HG03558 (cell line): ENCODE data around the gene IGFL1.
"Not testable (repeated sequence)": the region's sequence is repeated elsewhere in the genome, so short reads cannot be mapped to it uniquely, and the experiment has no call there.

Experiments
- ATAC-seq: cut with Tn5 transposase; IDR thresholded peaks from one replicate; pipeline ENCODE4 v1.9.1; 2021; ENCODE audit warnings: moderate number of reproducible peaks; ENCODE audit not compliant: unreplicated experiment; ENCODE audit errors: extremely low read depth

Gene IGFL1

DNA sequence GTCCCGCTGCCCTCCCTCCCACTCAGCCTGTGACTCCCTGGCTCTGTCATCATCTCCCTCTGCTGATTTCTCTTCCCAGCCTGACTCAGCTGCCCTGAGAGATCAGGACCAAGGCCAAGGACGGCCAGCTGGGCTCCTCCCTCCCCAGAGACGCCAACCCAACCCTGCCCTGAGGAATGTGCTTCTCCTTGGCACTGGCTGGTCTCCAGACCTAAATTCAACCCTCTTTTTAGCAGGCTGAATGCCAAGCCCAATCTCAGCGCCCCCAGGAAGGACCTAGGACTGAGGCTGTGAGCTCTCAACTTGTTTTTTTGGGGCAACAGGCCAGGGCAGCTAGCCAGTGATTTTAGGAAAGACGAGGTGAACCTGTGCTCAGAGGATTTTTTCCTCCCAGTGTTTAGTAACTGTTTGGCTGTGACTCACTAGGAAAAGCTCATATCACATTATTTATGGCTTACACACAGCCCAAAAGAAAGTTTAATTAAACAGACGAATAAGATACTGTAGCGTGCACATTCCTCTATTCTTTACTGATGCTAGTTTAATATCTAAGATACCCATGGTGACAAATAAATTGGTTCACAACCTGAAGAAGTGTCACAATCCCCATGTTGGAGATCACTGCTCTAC is 7.4 kb upstream of the IGFL1 start:
- no peak for ATAC-seq

DNA sequence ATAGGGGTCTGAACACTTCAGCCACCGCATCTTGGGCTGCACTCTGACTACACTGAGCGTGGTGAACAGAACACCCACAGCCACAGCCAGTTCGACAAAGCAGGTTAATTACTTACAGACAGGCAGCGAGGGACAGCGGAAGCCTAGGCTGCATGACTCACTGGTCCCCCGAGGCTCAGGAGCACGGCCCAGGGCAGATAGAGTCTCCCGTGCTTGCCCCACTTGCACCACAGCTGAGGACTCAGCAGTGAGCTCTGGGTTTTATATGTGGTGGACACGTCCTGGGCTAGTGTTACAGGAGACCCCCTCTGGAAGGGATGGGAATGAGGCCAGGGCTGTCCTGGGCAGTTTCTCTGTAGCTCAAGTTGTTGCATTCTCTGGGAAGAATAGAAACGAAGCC is 5.8 kb upstream of the IGFL1 start:
- ATAC-seq: not testable (repeated sequence)

DNA sequence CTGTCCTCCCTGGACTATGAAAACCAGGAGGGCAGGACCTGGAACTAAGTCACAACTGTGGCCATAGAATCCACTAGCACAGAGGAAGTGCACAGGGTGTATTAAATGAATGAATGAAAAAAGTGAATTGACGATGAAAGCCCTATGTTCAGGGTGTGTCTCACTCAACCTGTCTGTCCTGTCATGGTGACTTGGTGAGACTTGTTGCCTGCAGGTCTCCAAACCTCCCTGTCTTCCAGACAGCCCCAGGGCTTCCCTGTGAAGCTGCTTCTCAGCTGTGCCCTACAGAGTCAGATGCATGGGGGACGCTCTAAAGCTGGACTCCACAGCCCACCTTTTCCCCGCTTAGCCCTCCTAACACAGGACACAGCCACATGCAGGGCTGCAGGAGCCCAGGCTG is 4.8 kb upstream of the IGFL1 start:
- ATAC-seq: no peak

DNA sequence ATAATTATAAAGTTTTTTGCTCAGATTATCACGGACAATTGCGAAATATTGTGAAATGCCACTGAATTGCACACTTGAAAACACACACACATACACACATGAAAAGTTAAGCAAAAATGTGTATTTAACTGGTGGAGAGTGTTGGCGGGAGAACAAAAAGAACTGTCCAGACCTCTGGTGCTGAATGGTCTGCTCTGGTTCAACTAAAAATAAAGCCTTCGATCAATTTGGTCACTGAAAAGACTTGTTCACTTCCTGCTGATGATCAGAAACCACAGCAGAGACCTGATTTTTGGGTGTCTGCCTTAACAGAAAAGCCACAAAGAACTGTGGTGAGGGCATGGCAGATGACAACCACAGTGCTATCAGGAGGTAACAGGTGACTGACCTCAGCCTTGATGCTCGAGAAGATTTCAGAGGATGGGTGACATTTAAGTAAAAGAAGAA is 4.0 kb upstream of the IGFL1 start:
- no peak for ATAC-seq

DNA sequence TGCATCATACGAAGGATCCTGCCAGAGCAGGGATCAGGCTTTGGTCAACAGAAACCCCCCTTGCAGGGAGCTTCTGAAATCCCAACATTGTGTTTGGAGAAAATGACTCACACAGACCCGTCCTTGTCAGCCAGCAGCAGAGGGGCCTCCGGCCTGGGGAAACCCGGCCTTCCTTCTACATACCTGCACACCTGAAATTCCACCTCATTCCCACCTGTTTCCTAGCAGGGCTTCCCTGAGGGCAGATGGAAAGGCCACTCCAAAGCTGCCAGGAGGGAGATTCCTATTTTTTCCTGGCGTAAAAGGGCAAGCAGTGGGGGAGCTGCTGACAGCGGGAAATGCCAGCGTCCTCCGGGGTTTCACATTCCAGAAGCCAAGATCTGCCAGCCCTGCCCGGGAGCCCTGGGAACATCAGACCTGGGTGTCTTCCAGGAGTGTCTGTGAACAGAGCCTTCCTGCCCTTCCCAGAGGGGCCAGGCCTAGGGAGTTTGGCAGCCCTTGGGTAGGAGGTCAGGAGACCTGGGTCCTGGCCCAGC is 3.0 kb upstream of the IGFL1 start:
- ATAC-seq: no peak

DNA sequence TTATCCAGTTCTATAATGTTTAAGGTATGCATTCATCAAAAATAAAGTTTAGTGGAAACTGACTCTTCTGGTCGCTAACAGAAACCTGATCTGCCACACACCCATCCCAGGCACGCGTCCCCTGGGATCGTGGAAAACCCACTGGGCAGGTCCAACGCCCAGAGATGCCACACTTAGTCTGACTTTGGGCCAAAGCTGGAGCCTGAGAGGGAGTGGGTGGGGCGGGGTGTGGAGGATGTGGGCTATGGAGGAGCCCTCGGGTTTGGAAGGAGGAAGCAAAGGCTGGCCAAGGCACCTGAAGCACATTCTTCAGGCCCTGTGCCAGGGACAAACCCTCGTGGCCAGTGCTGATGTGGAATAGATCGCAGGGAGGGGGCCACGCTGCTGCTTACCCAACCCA is 2.5 kb downstream of the IGFL1 start:
- no peak for ATAC-seq

DNA sequence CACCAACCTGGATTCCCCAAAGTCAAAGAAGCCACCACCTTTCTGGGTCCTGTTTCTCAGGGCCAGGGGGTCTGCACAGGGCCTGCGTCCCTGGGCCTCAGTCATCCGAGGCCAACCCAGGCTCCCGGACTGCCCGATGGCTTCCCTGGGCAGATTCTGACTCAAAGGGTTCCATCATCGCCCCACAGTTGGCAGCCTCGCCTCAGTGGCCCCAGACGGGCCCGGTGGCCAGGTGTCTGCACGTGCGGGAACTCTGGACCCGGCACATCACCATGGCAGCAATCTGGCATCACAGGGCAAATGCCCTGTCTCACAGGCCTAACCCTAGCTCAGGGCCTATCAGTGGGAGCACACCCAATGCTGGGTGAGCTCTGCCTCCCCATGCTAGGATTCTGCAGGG is 2.9 kb downstream of the IGFL1 start:
- ATAC-seq: no peak

DNA sequence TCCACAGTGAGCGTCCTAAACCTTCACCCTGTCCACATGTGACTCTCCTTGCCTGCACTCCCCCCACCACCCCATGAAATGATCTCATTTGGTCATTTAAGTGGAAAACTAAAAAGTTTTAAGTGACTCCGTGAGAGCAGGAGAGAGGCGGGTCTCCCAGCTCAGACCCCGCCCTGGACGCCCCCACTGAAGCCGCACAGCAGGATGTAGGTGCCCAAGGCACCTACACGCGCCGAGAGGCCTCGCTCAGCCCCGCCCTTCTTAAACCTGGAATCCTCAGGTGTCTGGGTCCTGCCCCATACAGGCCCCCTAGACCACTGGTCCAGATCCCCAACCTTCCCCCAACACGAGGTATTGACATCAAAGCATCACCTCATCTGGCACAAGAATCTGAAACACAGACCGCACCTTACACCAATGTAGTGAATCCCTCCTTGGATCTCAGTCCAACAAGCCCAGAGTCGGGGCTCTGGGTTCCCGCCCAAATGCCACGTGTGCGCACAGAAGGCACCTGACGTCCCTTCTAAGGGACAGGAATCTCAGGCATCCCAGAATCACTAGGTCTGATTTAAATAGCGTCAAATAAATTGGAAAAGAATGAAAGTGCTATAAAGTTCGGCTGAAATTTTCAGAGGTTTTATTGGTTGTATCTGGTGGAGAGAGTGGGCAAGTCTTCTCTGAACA is 3.5 kb downstream of the IGFL1 start:
- no peak for ATAC-seq

DNA sequence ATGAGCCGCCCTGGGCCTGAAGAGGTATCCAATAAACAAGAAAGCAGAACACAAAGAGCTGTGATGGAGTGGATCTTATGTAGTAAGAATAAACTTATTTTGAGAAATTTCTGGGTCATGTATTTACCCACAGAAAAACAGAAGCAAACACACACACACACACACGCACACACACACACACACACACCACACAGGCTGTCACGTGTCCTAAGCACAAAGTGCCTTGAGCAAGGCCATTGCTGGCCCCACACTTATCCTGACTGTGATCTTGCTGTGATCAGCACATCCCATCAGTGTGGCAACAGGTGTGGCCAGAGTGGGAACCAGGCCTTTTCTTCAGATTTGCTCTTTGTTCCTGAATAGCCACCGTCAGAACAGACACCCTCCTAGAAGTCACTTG is 4.3 kb downstream of the IGFL1 start:
- ATAC-seq: not testable (repeated sequence)

DNA sequence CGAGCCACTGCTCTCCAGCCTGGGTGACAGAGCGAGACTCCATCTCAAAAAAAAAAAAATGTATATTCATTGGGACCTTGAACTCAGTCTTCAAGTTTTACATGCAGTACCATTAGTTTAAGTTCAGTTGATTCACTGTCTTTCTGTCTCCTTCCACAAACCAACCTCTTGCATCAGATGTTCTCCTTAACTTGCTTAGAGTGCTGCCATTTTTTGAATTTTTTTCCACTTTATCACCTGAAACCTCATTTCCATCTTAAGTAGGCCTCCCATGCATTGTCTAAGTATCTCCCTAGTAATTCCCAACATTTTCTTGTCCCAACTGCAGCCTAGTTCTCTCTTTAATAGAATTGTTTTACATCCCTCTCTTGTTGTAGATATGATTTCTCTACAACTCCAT is 8.6 kb downstream of the IGFL1 start:
- ATAC-seq: not testable (repeated sequence)

DNA sequence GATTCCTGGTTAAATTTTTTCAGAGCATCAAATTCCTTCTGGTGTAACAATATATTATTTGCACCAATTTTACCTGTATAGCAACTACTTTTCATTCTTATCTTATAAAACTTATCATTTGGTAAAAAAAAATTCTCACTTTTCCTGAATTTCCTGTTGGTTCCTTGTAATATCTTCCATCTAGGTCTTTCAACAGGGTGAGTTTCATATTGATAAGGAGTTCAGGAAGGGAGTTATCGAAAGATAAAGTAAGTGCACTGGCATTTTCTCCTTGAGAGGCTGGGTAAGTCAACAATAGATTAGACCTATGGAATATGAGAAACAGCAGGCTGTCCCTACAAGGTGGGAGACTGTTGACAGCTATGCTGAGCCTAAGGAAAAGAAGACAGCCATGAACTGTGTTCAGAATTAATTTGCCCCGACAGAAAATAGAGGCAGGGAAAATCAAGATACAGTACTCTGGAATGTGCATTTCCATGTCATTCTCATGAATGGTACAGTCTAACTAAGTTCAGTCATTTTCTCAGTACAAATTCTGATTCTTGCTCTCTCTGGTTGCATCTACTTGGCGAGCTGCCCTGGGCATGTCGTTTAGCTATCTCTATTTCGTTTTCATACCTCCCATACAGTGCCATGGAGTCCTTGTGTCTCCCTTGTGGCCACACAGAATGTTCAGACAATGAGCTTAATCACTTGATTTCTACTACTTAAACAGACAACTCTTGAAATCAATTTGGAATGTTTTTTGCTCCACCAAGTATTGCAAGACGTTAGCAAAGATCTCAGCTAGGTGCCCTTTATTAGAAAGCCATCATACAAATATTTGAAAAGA is 9.9 kb downstream of the IGFL1 start:
- no peak for ATAC-seq

DNA sequence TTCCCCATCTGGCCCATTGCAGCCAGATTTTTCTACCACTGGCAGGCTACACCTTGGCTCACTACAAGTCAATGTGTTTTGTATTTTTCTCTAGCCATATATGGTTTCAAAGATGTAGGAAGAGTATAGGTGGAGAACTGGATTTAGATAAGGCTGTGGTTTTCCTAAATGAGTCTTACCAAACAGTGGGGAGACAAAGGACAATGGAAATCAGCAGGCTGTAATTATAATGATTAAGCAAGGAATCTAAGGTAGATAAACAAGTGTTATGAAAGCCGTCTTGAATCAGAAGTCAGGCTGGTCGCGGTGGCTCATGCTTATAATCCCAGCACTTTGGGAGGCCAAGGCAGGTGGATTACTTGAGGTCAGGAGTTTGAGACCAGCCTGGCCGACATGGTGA is 11.2 kb downstream of the IGFL1 start:
- no peak for ATAC-seq

DNA sequence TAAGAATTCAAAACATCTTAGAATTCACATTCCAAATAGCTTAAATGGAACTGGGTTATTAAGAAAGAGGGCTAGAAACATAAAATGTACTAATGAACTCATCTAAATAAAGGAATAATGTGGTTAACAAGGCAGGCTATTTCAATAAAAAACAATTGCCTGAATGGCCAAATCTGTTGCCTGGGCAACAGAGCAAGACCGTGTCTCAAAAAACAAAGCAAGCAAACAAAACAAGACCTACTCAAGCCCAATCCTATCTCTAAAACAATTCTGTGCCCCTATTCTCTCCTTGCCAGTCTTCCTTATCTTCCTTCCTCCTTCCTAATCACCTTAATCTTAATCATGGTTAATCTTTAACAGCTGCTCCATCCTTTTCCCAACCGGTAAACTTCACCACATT is 12.1 kb downstream of the IGFL1 start:
- ATAC-seq: no peak

DNA sequence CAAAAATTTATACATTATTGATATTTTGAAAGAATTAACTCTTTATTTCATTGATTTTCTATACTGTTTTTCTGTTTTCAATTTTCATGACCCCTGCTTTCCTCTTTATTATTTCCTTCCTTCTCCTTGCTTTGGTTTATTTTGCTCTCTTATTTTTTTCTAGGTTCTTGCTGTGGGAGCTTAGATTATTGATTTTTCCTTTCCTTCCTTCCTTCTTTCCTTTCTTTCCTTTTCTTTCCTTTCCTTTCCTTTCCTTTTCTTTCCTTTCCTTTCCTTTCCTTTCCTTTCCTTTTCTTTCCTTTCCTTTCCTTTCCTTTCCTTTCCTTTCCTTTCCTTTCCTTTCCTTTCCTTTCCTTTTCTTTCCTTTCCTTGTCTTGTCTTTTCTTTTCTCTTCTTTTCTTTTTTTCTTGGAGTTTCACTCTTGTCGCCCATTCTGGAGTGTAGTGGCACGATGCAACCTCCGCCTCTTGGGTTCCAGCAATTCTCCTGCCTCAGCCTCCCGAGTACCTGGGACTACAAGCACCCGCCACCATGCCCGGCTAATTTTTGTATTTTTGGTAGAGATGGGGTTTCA is 13.6 kb downstream of the IGFL1 start:
- not testable (repeated sequence) for ATAC-seq

DNA sequence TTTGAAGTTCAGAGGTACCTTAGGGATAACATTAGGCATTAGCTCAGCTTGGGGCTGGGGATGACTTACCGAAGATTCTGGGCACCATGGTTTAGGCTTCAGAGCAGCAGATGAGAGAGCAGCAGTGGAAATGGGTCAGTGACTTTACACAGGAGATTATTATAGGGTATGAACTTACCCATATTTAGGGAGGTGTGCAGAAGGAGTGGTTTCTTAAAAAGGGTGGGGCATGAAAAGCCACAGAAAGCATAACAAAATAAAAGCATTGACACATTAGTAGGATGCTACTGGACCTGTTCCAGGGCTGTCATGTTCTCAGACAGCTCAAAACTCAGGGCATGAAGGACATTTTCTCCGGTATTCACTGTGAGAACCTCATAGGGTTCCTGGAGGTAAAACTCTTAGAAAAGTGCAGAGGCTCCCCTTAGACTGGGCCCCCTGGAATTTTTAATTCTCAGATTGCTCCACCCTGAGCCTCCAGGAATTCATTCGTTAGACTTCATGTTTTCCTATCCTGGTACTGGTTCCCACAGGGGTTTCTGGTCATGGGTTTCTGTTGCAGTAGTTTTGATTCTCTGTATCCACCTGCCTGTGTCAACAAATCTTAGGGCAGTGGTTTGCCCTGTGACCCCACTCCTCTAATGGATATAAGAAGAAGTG is 20.7 kb downstream of the IGFL1 start:
- ATAC-seq: no peak

DNA sequence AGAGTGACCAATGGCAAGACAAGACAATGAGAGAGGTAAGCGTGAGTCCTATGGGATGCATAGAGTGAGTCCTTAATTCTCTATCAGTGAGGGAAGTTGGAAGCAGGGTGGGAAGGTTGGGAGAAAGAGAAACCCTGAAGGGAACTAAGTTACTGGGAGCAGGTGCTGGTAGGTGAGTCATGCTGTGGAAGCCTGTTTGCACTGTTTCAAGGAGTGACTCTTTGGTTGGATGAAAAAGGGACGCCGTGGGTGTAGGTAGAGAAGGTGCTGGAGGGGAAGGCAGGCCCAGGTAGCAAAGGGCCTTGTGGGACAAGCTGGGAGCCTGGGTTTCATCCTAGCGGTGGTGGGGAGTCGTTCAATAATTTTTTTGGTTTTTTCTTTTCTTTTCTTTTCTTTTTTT is 21.9 kb downstream of the IGFL1 start:
- ATAC-seq: no peak

DNA sequence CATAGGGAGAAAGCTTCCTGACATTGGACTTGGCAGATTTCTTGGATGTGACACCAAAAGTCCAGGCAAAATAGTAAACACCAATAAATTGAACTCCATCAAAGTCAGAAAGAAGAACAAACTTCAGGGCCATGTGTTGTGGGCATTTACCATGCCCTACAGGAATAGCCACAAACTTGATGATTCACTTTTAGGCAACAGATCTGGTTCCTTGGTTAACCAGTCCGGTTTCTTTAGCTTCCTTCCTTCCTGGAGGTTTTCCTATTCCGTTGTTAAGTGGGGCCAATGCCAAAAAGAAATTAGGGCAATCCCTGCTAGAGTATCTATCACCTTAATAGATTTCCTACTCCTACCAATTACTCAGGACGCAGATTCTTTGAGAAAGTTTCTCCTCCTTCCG is 25.2 kb downstream of the IGFL1 start:
- ATAC-seq: no peak

DNA sequence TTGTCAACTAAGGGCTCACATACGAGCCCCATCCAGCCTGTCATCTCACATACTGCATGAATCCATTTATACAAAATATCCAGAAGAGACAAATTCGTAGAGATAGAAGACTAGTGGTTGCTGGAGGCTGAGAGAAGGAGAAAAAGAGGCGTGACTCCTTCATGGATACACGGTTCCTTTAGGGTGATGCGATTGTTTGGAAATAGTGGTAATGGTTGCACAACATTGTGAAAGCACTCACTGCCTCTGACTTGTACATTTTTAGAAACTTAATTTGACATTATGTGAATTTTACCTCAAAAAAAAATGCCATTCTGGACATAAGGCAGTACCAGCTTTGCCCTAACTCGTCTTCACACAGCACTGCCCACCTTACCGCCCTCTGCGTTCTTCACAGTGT is 27.3 kb downstream of the IGFL1 start:
- no peak for ATAC-seq

DNA sequence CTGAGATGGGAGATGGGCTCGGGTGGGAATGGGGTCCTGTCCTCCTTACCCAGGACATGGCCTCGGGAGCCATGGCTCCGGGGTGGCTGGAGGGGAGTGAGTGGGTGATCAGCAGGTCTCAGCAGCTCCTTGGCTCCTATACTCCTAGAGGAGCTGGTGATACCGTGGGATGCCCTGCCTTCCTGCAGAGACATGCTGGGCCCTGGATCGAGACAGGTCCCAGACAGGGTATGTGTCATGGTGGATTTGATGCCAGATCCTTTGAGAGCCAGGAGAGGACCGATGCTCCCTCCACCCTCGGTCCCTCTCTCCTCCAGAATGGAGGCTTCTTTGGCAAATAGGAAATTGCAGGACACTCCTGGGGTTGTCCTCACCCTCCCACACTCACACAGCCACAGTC is 32.0 kb downstream of the IGFL1 start:
- not testable (repeated sequence) for ATAC-seq

DNA sequence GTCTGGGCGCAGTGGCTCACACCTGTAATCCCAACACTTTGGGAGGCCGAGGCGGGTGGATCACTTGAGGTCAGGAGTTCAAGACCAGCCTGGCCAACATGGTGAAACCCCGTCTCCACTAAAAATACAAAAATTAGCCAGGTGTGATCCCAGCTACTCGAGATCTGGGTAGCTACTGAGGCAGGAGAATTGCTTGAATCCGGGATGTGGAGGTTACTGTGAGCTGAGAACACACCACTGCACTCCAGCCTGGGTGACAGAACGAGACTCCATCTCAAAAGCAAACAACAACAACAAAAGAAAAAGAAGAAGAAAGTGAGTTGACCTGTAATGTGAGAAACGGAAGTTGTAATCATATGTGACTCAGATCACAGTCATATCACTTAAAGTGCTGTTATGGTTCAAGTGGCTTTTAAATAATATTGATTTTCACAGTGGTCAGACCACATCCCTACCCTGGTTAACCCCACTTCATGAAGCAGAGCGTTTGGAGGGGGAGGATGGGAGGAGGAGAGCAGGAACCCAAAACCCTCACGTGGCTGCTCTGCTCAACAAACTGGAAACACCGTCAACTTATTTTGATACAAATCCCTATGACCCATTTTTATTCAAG is 33.2 kb downstream of the IGFL1 start:
- ATAC-seq: not testable (repeated sequence)
